Fibroblast of the aortic adventitia (primary cell): ENCODE measurements around the gene DDX39B. TPM values are rescaled to one million over a fixed set of nuclear protein-coding genes. Genes with fewer than 3 reads are reported as not detected.
A peak's percentile ranks its signal among the peaks of the same experiment; 100 is the strongest.

Source experiments
- DNase-seq: peaks from one replicate; pipeline ENCODE4 v3.0.0-alpha.2; 2010; ENCODE audit warnings: low read depth
- H3K4me3 ChIP-seq: 2 replicates; pipeline ENCODE4 v1.5.1; 2011; ENCODE audit warnings: low read depth, mild to moderate bottlenecking, control low read depth, low read length, moderate library complexity
- CTCF ChIP-seq: IDR thresholded peaks from 2 replicates; pipeline ENCODE4 v1.5.1; 2011; ENCODE audit warnings: mild to moderate bottlenecking, low read length, control low read depth, inconsistent platforms; ENCODE audit not compliant: insufficient read depth
- total RNA-seq: library from RNA; depleted of rRNA; stranded (reverse); fragments of >200 nt; gene quantifications from 2 replicates; pipeline ENCODE4 v1.2.3, GENCODE V29; 2012; ENCODE audit warnings: low replicate concordance

Gene DDX39B
- total RNA-seq, 1 donor: 290 TPM

- no peak for TF ChIP-seq CTCF
- DNase-seq: no peak
- peak overlapping the region; percentile 95 for H3K4me3 ChIP-seq
Measured at GRCh38 chr6:31538805-31539400, 2.9 kb downstream of the DDX39B start.

- TF ChIP-seq CTCF: no peak
Measured at GRCh38 chr6:31535538-31536324, 6.1 kb downstream of the DDX39B start.

GRCh38 chr6:31534521-31535040 is 7.2 kb downstream of the DDX39B start:
- DNase-seq: no peak
- no peak for TF ChIP-seq CTCF
- no peak overlapping the region for H3K4me3 ChIP-seq

More at GRCh38 chr6:31535538-31536324, 6.1 kb downstream of the DDX39B start:
- no peak overlapping the region for H3K4me3 ChIP-seq
- DNase-seq: no peak

- no peak overlapping the region for H3K4me3 ChIP-seq
- no peak for DNase-seq
- no peak for TF ChIP-seq CTCF
Measured at GRCh38 chr6:31534011-31534410, 7.8 kb downstream of the DDX39B start.

GRCh38 chr6:31533455-31533841 is 8.4 kb downstream of the DDX39B start:
- H3K4me3 ChIP-seq: no peak overlapping the region
- DNase-seq: no peak
- no peak for TF ChIP-seq CTCF

- no peak overlapping the region for H3K4me3 ChIP-seq
- no peak for TF ChIP-seq CTCF
- DNase-seq: no peak
Measured at GRCh38 chr6:31532644-31533454, 9.0 kb downstream of the DDX39B start.
